ENCODE results near the gene TMCO2. TPM values are rescaled to one million over a fixed set of nuclear protein-coding genes. Genes with fewer than 3 reads are reported as not detected.

TMCO2 gene
- total RNA-seq, 1 donor from 2014 or later = not detected

GRCh38 chr1:40300249-40300567 lies 52.5 kb downstream of the TMCO2 start:
- Histone ChIP-seq H3K4me1 (ENCODE audit: control insufficient read depth in 3 of 3, insufficient read depth in 3 of 3, low read length in 3 of 3) (no peaks in the 10 kb centered on the region), H3K36me3 (ENCODE audit: control insufficient read depth in 3 of 3, insufficient read depth in 3 of 3, low read length in 3 of 3) (no peaks in the 10 kb centered on the region), H3K4me3 (ENCODE audit: low read length in 3 of 3) (no peak overlapping the region), H3K27me3 (ENCODE audit: control insufficient read depth in 3 of 3, insufficient read depth in 3 of 3, low read length in 3 of 3) (peaks cover 6 to 31% (median 16%) of the 10 kb centered on the region in 3 donors), H3K9ac (ENCODE audit: low read depth in 1 of 3, low read length in 3 of 3) (no peak overlapping the region), H3K27ac (ENCODE audit: low read depth, low read length) (no peak overlapping the region), H3K9me3 (ENCODE audit: control insufficient read depth in 3 of 3, low read length in 3 of 3) (no peaks in the 10 kb centered on the region)

GRCh38 chr1:40300651-40301050 lies 52.9 kb downstream of the TMCO2 start:
- H3K9ac ChIP-seq (ENCODE audit: low read depth in 1 of 3, low read length in 3 of 3) = no peak overlapping the region
- no peak overlapping the region for H3K27ac ChIP-seq (ENCODE audit: low read depth, low read length)
- H3K4me1 ChIP-seq (ENCODE audit: control insufficient read depth in 3 of 3, insufficient read depth in 3 of 3, low read length in 3 of 3) = no peaks in the 10 kb centered on the region

GRCh38 chr1:40301066-40301465 lies 53.3 kb downstream of the TMCO2 start:
- Histone ChIP-seq H3K36me3 (ENCODE audit: control insufficient read depth in 3 of 3, insufficient read depth in 3 of 3, low read length in 3 of 3) (no peaks in the 10 kb centered on the region), H3K9me3 (ENCODE audit: control insufficient read depth in 3 of 3, low read length in 3 of 3) (no peaks in the 10 kb centered on the region), H3K9ac (ENCODE audit: low read depth in 1 of 3, low read length in 3 of 3) (no peak overlapping the region), H3K4me3 (ENCODE audit: low read length in 3 of 3) (no peak overlapping the region), H3K27me3 (ENCODE audit: control insufficient read depth in 3 of 3, insufficient read depth in 3 of 3, low read length in 3 of 3) (peaks cover 6 to 31% (median 16%) of the 10 kb centered on the region in 3 donors), H3K4me1 (ENCODE audit: control insufficient read depth in 3 of 3, insufficient read depth in 3 of 3, low read length in 3 of 3) (no peaks in the 10 kb centered on the region), H3K27ac (ENCODE audit: low read depth, low read length) (no peak overlapping the region)

More at GRCh38 chr1:40300651-40301050, 52.9 kb downstream of the TMCO2 start:
- Histone ChIP-seq H3K4me3 (ENCODE audit: low read length in 3 of 3) (no peak overlapping the region), H3K9me3 (ENCODE audit: control insufficient read depth in 3 of 3, low read length in 3 of 3) (no peaks in the 10 kb centered on the region), H3K36me3 (ENCODE audit: control insufficient read depth in 3 of 3, insufficient read depth in 3 of 3, low read length in 3 of 3) (no peaks in the 10 kb centered on the region), H3K27me3 (ENCODE audit: control insufficient read depth in 3 of 3, insufficient read depth in 3 of 3, low read length in 3 of 3) (peaks cover 6 to 31% (median 16%) of the 10 kb centered on the region in 3 donors)

Other genes starting within 250 kb of the TMCO2 start
- 79.3 TPM for gene CAP1, start 207.2 kb upstream of the TMCO2 start, total RNA-seq
- gene PPT1, start 150.7 kb upstream of the TMCO2 start, total RNA-seq = 33.4 TPM
- 29.2 TPM for gene RLF, start 86.5 kb upstream of the TMCO2 start, total RNA-seq
- 33.4 TPM for gene ZMPSTE24, start 10.3 kb downstream of the TMCO2 start, total RNA-seq
- gene COL9A2, start 69.3 kb downstream of the TMCO2 start, total RNA-seq = 7.8 TPM
- 9.9 TPM for gene SMAP2, start 125.8 kb downstream of the TMCO2 start, total RNA-seq
- gene ZFP69B, start 202.5 kb downstream of the TMCO2 start, total RNA-seq = under 0.01 TPM
- 3.7 TPM for gene ZFP69, start 229.4 kb downstream of the TMCO2 start, total RNA-seq

Measured in skeletal muscle tissue (tissue), 4 donors.